ENCODE measurements around the gene CAPN6. TPM values are rescaled to one million over a fixed set of nuclear protein-coding genes. Genes with fewer than 3 reads are reported as not detected.

The CAPN6 gene
- total and polyA plus RNA-seq, 2 experiments from 2014 or later, result 4.5 to 6.3 TPM

GRCh38 chrX:111259559-111259958, 10.7 kb downstream of the CAPN6 start:
- 0 out of 2 replicates have a peak, but pooled peaks cover 3% of the 10 kb centered on the region for H3K4me1 ChIP-seq (ENCODE audit: insufficient read depth)
- no peak for TF ChIP-seq ZNF462 (CRISPR knock-in tag; IDR thresholded peaks at IDR 0.05)
- no peak for TF ChIP-seq NANOG (IDR thresholded peaks at IDR 0.05; ENCODE audit: borderline replicate concordance)
- no peak for TF ChIP-seq ZNF114 (CRISPR knock-in tag; IDR thresholded peaks at IDR 0.05)
- no peak for TF ChIP-seq STAT1 (IDR thresholded peaks at IDR 0.05; ENCODE audit: unreplicated experiment)
- no peak for TF ChIP-seq EZH2 (IDR thresholded peaks at IDR 0.05; ENCODE audit: low read depth, unreplicated experiment)
- TF ChIP-seq POLR2AphosphoS5 (IDR thresholded peaks at IDR 0.05; ENCODE audit: low read depth), result no peak
- TF ChIP-seq CTCF (conservative IDR thresholded peaks at IDR 0.05; ENCODE audit: low read depth in 2 of 2), result no peak
- no peak for TF ChIP-seq EZH2phosphoT487 (IDR thresholded peaks at IDR 0.05; ENCODE audit: unreplicated experiment)
- no peak for TF ChIP-seq REST (IDR thresholded peaks at IDR 0.05; ENCODE audit: unreplicated experiment)
- TF ChIP-seq JUNB (IDR thresholded peaks at IDR 0.05; ENCODE audit: unreplicated experiment), result no peak
- TF ChIP-seq ETS1 (IDR thresholded peaks at IDR 0.05), result no peak
- TF ChIP-seq ZNF331 (CRISPR knock-in tag; IDR thresholded peaks at IDR 0.05; ENCODE audit: low read depth), result no peak
- no peak for TF ChIP-seq CREB1 (CRISPR knock-in tag; IDR thresholded peaks at IDR 0.05; ENCODE audit: low read depth)
- H3K27me3 Mint-ChIP-seq (ENCODE audit: insufficient read depth, low read depth, poor library complexity), result peaks cover 2% of the 10 kb centered on the region
- H4K20me1 ChIP-seq (replicated peaks; ENCODE audit: insufficient read depth), result no peaks in the 10 kb centered on the region
- no peaks in the 10 kb centered on the region for H3K36me3 ChIP-seq (ENCODE audit: insufficient read depth)
- no peaks in the 10 kb centered on the region for H3K36me3 Mint-ChIP-seq (ENCODE audit: low read depth)
- no peak overlapping the region for H3K4me3 ChIP-seq
- no peak for DNase-seq (ENCODE audit: low spot score)
- H3K27me3 ChIP-seq (ENCODE audit: insufficient read depth), result no peaks in the 10 kb centered on the region
- no peak overlapping the region for H3K27ac Mint-ChIP-seq
- no peak overlapping the region for H2AFZ ChIP-seq
- H3K9me3 Mint-ChIP-seq, result no peaks in the 10 kb centered on the region; the same call in 2 of the 3 replicates
- no peaks in the 10 kb centered on the region for H3F3A ChIP-seq (replicated peaks; ENCODE audit: low read depth)
- H3K4me1 Mint-ChIP-seq, result peaks cover 3% of the 10 kb centered on the region; the same call in 2 of the 3 replicates
- H3K79me2 ChIP-seq (replicated peaks; ENCODE audit: insufficient read depth), result no peaks in the 10 kb centered on the region
- no peak overlapping the region for H3K4me2 ChIP-seq
- no peak overlapping the region for H3K27ac ChIP-seq (ENCODE audit: low read depth)
- no peak for ATAC-seq
- H3K4me3 Mint-ChIP-seq, result no peak overlapping the region
- no peaks in the 10 kb centered on the region for H3K9me2 ChIP-seq (ENCODE audit: insufficient read depth)

All from GM23338 (cell line).